PC-3 (cell line): ENCODE data around the gene BHLHA15. TPM values are rescaled to one million over a fixed set of nuclear protein-coding genes. Genes with fewer than 3 reads are reported as not detected.

Experiments used
- ATAC-seq: fragments of 200-7000 bp; cut with Tn5 transposase; 2 replicates; pipeline ENCODE4 v1.9.1; 2020; ENCODE audit warnings: mild to moderate bottlenecking, moderate library complexity
- BruUV-seq: library from RNA; stranded (reverse); fragments of 400-500 nt; replicated peaks from 2 replicates; lab custom pipeline; 2021; lab: Mats Ljungman, UMichigan
- CTCF ChIA-PET: fragments of 300-600 bp; sonication (Branson Sonifier 250); formaldehyde crosslinking; loops from one replicate; lab custom pipeline; 2022; ENCODE audit warnings: antibody characterized with exemption; lab: Charles Lee
- POLR2A ChIA-PET: fragments of 300-600 bp; sonication (Branson Sonifier 250); formaldehyde crosslinking; loops from one replicate; lab custom pipeline; 2022; ENCODE audit warnings: antibody characterized with exemption; ENCODE audit not compliant: unreplicated experiment; lab: Charles Lee
- DNase-seq: peaks from one replicate; pipeline ENCODE4 v3.0.0-alpha.2; 2015
- H2AFZ ChIP-seq: fragments of 300-600 bp; sonication (generic); 2 replicates; pipeline ENCODE4 v1.6.0; 2016; ENCODE audit warnings: antibody characterized with exemption, low read length
- H3F3A ChIP-seq: fragments of 300-600 bp; sonication (generic); one replicate; pipeline ENCODE4 v1.6.0; 2017; ENCODE audit warnings: antibody characterized with exemption, low read length, control low read depth, mild to moderate bottlenecking; ENCODE audit not compliant: unreplicated experiment
- H3K27ac ChIP-seq: fragments of 300-600 bp; sonication (generic); 2 replicates; pipeline ENCODE4 v1.5.1; 2016; ENCODE audit warnings: mild to moderate bottlenecking, low read length
- H3K27me3 ChIP-seq: fragments of 300-600 bp; sonication (generic); 2 replicates; pipeline ENCODE4 v1.6.1; 2016; ENCODE audit warnings: low read length, mixed read lengths
- H3K36me3 ChIP-seq: fragments of 300-600 bp; sonication (generic); 2 replicates; pipeline ENCODE4 v1.6.1; 2016; ENCODE audit warnings: low read depth, mixed run types, low read length, mixed read lengths
- H3K4me1 ChIP-seq: fragments of 300-600 bp; sonication (generic); 2 replicates; pipeline ENCODE4 v1.5.1; 2016; ENCODE audit warnings: low read length; ENCODE audit not compliant: insufficient read depth
- H3K4me2 ChIP-seq: fragments of 300-600 bp; sonication (generic); 2 replicates; pipeline ENCODE4 v1.6.0; 2016; ENCODE audit warnings: low read length
- H3K4me3 ChIP-seq: fragments of 300-600 bp; sonication (generic); 2 replicates; pipeline ENCODE4 v1.5.1; 2016; ENCODE audit warnings: mild to moderate bottlenecking, low read length, mixed read lengths
- H3K79me2 ChIP-seq: fragments of 300-600 bp; sonication (generic); 2 replicates; pipeline ENCODE4 v1.6.1; 2017; ENCODE audit warnings: low read length, mixed read lengths
- H3K9ac ChIP-seq: fragments of 300-600 bp; sonication (generic); 2 replicates; pipeline ENCODE4 v1.6.0; 2016; ENCODE audit warnings: mild to moderate bottlenecking, low read length
- H3K9me2 ChIP-seq: fragments of 300-600 bp; sonication (generic); replicated peaks from 2 replicates; pipeline ENCODE4 v1.6.1; 2016; ENCODE audit warnings: mixed run types, low read length, mixed read lengths
- H3K9me3 ChIP-seq: fragments of 300-600 bp; sonication (generic); 2 replicates; pipeline ENCODE4 v1.6.1; 2016; ENCODE audit warnings: low read length, mixed read lengths
- H4K20me1 ChIP-seq: fragments of 300-600 bp; sonication (generic); 2 replicates; pipeline ENCODE4 v1.6.1; 2016; ENCODE audit warnings: low read length, mixed read lengths
- CTCF ChIP-seq: fragments of 300-600 bp; sonication (generic); conservative IDR thresholded peaks from 2 replicates; pipeline ENCODE4 v1.5.1; 2017; ENCODE audit warnings: antibody characterized with exemption, low read depth, mild to moderate bottlenecking, low read length
- EZH2 ChIP-seq: fragments of 300-600 bp; sonication (generic); IDR thresholded peaks from one replicate; pipeline ENCODE4 v1.6.1; 2017; ENCODE audit warnings: antibody characterized with exemption, mild to moderate bottlenecking, low read length; ENCODE audit not compliant: unreplicated experiment
- EZH2phosphoT487 ChIP-seq: fragments of 300-600 bp; sonication (generic); IDR thresholded peaks from 2 replicates; pipeline ENCODE4 v1.6.1; 2018; ENCODE audit warnings: mild to moderate bottlenecking, antibody characterized with exemption, low read length, borderline replicate concordance
- intact Hi-C: fragments of 100-400 bp; cut with micrococcal nuclease; formaldehyde crosslinking; loops from 2 replicates; pipeline ENCODE4 v1.9.0; 2023
- total RNA-seq: library from RNA; depleted of rRNA; stranded (reverse); fragments of >200 nt; gene quantifications from 2 replicates; pipeline ENCODE4 v1.2.3, GENCODE V29; 2014

Gene BHLHA15
- total RNA-seq, 1 experiment from 2014 or later = 12.0 TPM

- ChIA-PET CTCF (no interaction called here), POLR2A (no interaction called here)
- TF ChIP-seq CTCF (peak; percentile 84), EZH2phosphoT487 (no peak)
- H4K20me1 ChIP-seq = no peaks in the 10 kb centered on the region
- BruUV-seq = no TSS peak
- no peaks in the 10 kb centered on the region for H3K4me1 ChIP-seq
- H3K9ac ChIP-seq = no peak overlapping the region
- intact Hi-C loops = no loop called here
- no peak overlapping the region for H3K27ac ChIP-seq
- H3K9me2 ChIP-seq = no peaks in the 10 kb centered on the region
- H3K79me2 ChIP-seq = no peaks in the 10 kb centered on the region
- H2AFZ ChIP-seq = no peak overlapping the region
- ATAC-seq (peak; percentile 74), DNase-seq (peak; percentile 60)
- no peaks in the 10 kb centered on the region for H3F3A ChIP-seq
- no peak overlapping the region for H3K4me3 ChIP-seq
- no peaks in the 10 kb centered on the region for H3K9me3 ChIP-seq
- no peak overlapping the region for H3K4me2 ChIP-seq
- no peaks in the 10 kb centered on the region for H3K36me3 ChIP-seq
- no peaks in the 10 kb centered on the region for H3K27me3 ChIP-seq
Measured at GRCh38 chr7:98240961-98241673, 29.9 kb downstream of the BHLHA15 start.

GRCh38 chr7:98241674-98242241, 30.5 kb downstream of the BHLHA15 start:
- Histone ChIP-seq H3K9me3 (no peaks in the 10 kb centered on the region), H3K4me3 (no peak overlapping the region), H4K20me1 (no peaks in the 10 kb centered on the region), H3K9me2 (no peaks in the 10 kb centered on the region), H2AFZ (no peak overlapping the region), H3K9ac (no peak overlapping the region), H3K4me1 (no peaks in the 10 kb centered on the region), H3K79me2 (no peaks in the 10 kb centered on the region), H3K27ac (no peak overlapping the region), H3K4me2 (no peak overlapping the region), H3F3A (no peaks in the 10 kb centered on the region), H3K27me3 (no peaks in the 10 kb centered on the region), H3K36me3 (no peaks in the 10 kb centered on the region)
- CTCF ChIA-PET = no interaction called here
- no peak for TF ChIP-seq EZH2phosphoT487
- TF ChIP-seq EZH2 = no peak
- BruUV-seq = no TSS peak
- POLR2A ChIA-PET = no interaction called here
- DNase-seq (no peak), ATAC-seq (peak; percentile 7)
- intact Hi-C loops = no loop called here

GRCh38 chr7:98242342-98242741, 31.1 kb downstream of the BHLHA15 start:
- no peaks in the 10 kb centered on the region for H3K79me2 ChIP-seq
- H4K20me1 ChIP-seq = no peaks in the 10 kb centered on the region
- no TSS peak for BruUV-seq
- H3K9ac ChIP-seq = no peak overlapping the region
- no peaks in the 10 kb centered on the region for H3F3A ChIP-seq
- no peaks in the 10 kb centered on the region for H3K9me3 ChIP-seq
- ChIA-PET POLR2A (no interaction called here), CTCF (no interaction called here)
- H2AFZ ChIP-seq = no peak overlapping the region
- H3K4me1 ChIP-seq = no peaks in the 10 kb centered on the region
- no peaks in the 10 kb centered on the region for H3K27me3 ChIP-seq
- no peak for TF ChIP-seq EZH2
- TF ChIP-seq CTCF = no peak
- no peak for TF ChIP-seq EZH2phosphoT487
- H3K4me2 ChIP-seq = no peak overlapping the region
- H3K36me3 ChIP-seq = no peaks in the 10 kb centered on the region
- DNase-seq (no peak), ATAC-seq (no peak)
- no peak overlapping the region for H3K27ac ChIP-seq
- no peaks in the 10 kb centered on the region for H3K9me2 ChIP-seq
- no peak overlapping the region for H3K4me3 ChIP-seq
- intact Hi-C loops = no loop called here
